ENCODE data around the gene YKT6. TPM values are rescaled to one million over a fixed set of nuclear protein-coding genes. Genes with fewer than 3 reads are reported as not detected.

YKT6 gene
- polyA plus RNA-seq, 1 donor = 65.6 TPM

GRCh38 chr7:44184206-44184872 is 16.4 kb upstream of the YKT6 start:
- Histone ChIP-seq H3K9me3 (ENCODE audit: control insufficient read depth, low read depth, low read length) (no peaks in the 10 kb centered on the region), H3K36me3 (ENCODE audit: control insufficient read depth, insufficient read depth, low read length) (no peaks in the 10 kb centered on the region), H3K4me3 (ENCODE audit: low read length) (no peak overlapping the region), H3K27ac (ENCODE audit: low read length) (no peak overlapping the region), H3K27me3 (ENCODE audit: control insufficient read depth, insufficient read depth, low read length) (peaks cover 2% of the 10 kb centered on the region), H3K4me1 (ENCODE audit: control insufficient read depth, insufficient read depth, low read length) (no peaks in the 10 kb centered on the region)
- WGBS (ENCODE audit: insufficient coverage, low lambda C conversion rate) = 45% methylated on average over 2 of the region's 16 CpGs
- DNase-seq = no peak

DNA sequence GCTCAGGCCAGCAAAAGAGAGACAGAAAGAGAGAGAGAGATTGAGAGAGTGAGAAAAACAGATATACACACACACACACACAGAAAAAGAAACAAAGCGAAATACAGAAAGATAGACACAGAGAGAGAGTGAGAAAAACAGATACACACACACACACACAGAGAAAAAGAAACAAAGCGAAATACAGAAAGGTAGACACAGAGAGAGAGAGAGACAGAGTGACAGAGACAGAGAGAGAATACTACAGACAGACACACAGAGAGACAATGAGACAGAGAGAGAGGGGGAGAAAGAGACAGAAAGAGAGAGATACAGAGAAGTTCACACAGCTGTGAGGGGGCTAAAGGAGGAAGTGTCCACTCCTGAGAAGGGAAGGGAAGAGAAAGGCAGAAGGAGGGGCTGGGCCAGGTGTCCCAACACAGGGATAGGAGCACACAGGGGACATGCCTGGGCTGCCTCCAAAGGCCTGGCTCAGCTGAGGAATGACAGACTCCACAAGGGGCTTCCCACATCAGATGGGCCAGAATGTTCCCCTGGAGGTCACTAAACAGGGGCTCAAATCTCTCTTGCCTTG is 15.8 kb upstream of the YKT6 start:
- Histone ChIP-seq H3K27ac (ENCODE audit: low read length) (no peak overlapping the region), H3K4me1 (ENCODE audit: control insufficient read depth, insufficient read depth, low read length) (no peaks in the 10 kb centered on the region), H3K4me3 (ENCODE audit: low read length) (no peak overlapping the region), H3K36me3 (ENCODE audit: control insufficient read depth, insufficient read depth, low read length) (no peaks in the 10 kb centered on the region), H3K9me3 (ENCODE audit: control insufficient read depth, low read depth, low read length) (no peaks in the 10 kb centered on the region), H3K27me3 (ENCODE audit: control insufficient read depth, insufficient read depth, low read length) (peaks cover 2% of the 10 kb centered on the region)
- WGBS (ENCODE audit: insufficient coverage, low lambda C conversion rate) = 94% methylated on average over 2 of the region's 2 CpGs
- DNase-seq = no peak

GRCh38 chr7:44185729-44186128 is 15.0 kb upstream of the YKT6 start:
- Histone ChIP-seq H3K27me3 (ENCODE audit: control insufficient read depth, insufficient read depth, low read length) (peaks cover 2% of the 10 kb centered on the region), H3K4me1 (ENCODE audit: control insufficient read depth, insufficient read depth, low read length) (no peaks in the 10 kb centered on the region), H3K4me3 (ENCODE audit: low read length) (no peak overlapping the region), H3K9me3 (ENCODE audit: control insufficient read depth, low read depth, low read length) (no peaks in the 10 kb centered on the region), H3K36me3 (ENCODE audit: control insufficient read depth, insufficient read depth, low read length) (no peaks in the 10 kb centered on the region), H3K27ac (ENCODE audit: low read length) (no peak overlapping the region)
- WGBS (ENCODE audit: insufficient coverage, low lambda C conversion rate) = no CpG with 5 or more reads among the region's 5 CpGs
- DNase-seq = no peak

GRCh38 chr7:44186736-44187135 is 14.0 kb upstream of the YKT6 start:
- no peaks in the 10 kb centered on the region for H3K9me3 ChIP-seq (ENCODE audit: control insufficient read depth, low read depth, low read length)
- H3K4me1 ChIP-seq (ENCODE audit: control insufficient read depth, insufficient read depth, low read length) = no peaks in the 10 kb centered on the region
- no CpG with 5 or more reads among the region's 5 CpGs for WGBS (ENCODE audit: insufficient coverage, low lambda C conversion rate)
- no peak overlapping the region for H3K27ac ChIP-seq (ENCODE audit: low read length)
- no peak for DNase-seq
- H3K36me3 ChIP-seq (ENCODE audit: control insufficient read depth, insufficient read depth, low read length) = no peaks in the 10 kb centered on the region
- H3K4me3 ChIP-seq (ENCODE audit: low read length) = no peak overlapping the region
- H3K27me3 ChIP-seq (ENCODE audit: control insufficient read depth, insufficient read depth, low read length) = peaks cover 3% of the 10 kb centered on the region

DNA sequence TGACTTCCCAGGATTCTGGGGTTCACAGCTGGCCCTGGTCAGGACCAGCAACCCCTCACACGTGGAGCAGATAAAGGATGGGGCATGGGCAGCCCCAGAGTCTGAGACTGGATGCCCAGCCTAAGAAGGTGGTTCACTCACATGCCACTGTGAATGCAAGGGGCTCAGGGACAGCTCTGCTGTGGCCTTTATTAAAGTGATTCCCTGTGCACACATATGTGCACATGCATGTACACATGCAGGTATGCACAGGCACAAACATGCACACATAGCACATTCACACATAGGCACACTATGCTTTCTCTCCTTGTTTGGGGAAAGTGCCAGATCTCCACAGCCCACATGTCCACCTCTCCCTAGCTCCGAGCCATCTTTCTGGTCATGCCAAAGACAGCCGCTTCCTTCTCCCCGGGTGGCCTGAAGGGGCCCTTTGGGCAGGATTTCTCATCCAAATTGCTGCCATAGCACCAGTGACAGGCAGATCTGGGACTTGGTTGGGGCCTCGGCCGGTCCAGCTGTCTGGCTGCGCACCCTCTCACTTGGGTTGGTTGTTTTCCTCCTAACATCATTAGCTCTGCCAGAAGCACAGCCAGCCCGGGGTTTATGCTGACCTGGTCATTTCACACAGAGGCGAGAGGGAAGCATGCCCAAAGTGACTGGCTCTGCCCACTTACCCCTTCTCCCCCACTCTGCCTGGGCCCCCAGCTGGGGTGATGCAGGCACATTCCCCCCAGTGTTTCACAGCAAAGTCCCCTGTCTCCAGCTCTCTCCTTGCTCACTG is 13.0 kb upstream of the YKT6 start:
- no peak for DNase-seq
- WGBS (ENCODE audit: insufficient coverage, low lambda C conversion rate) = no CpG with 5 or more reads among the region's 9 CpGs
- no peak overlapping the region for H3K4me3 ChIP-seq (ENCODE audit: low read length)

GRCh38 chr7:44188480-44189225 is 12.1 kb upstream of the YKT6 start:
- DNase-seq = no peak
- 90% methylated on average over 2 of the region's 16 CpGs for WGBS (ENCODE audit: insufficient coverage, low lambda C conversion rate)
- Histone ChIP-seq H3K9me3 (ENCODE audit: control insufficient read depth, low read depth, low read length) (no peaks in the 10 kb centered on the region), H3K4me1 (ENCODE audit: control insufficient read depth, insufficient read depth, low read length) (no peaks in the 10 kb centered on the region), H3K4me3 (ENCODE audit: low read length) (no peak overlapping the region), H3K27me3 (ENCODE audit: control insufficient read depth, insufficient read depth, low read length) (peaks cover 10% of the 10 kb centered on the region), H3K27ac (ENCODE audit: low read length) (no peak overlapping the region), H3K36me3 (ENCODE audit: control insufficient read depth, insufficient read depth, low read length) (no peaks in the 10 kb centered on the region)

More for the DNA sequence above, 13.0 kb upstream of the YKT6 start:
- H3K4me1 ChIP-seq (ENCODE audit: control insufficient read depth, insufficient read depth, low read length) = no peaks in the 10 kb centered on the region
- peaks cover 10% of the 10 kb centered on the region for H3K27me3 ChIP-seq (ENCODE audit: control insufficient read depth, insufficient read depth, low read length)
- H3K27ac ChIP-seq (ENCODE audit: low read length) = no peak overlapping the region
- no peaks in the 10 kb centered on the region for H3K9me3 ChIP-seq (ENCODE audit: control insufficient read depth, low read depth, low read length)
- H3K36me3 ChIP-seq (ENCODE audit: control insufficient read depth, insufficient read depth, low read length) = no peaks in the 10 kb centered on the region

GRCh38 chr7:44189286-44189992 is 11.3 kb upstream of the YKT6 start, which contains the start of gene GCK:
Gene GCK, minus strand, starts transcription at chr7:44189439. Its CDS starts 486 bp downstream, at chr7:44188953.
- Histone ChIP-seq H3K4me1 (ENCODE audit: control insufficient read depth, insufficient read depth, low read length) (no peaks in the 10 kb centered on the region), H3K27ac (ENCODE audit: low read length) (no peak within 1 kb of the TSS), H3K36me3 (ENCODE audit: control insufficient read depth, insufficient read depth, low read length) (no peaks in the 10 kb centered on the region), H3K9me3 (ENCODE audit: control insufficient read depth, low read depth, low read length) (no peaks in the 10 kb centered on the region), H3K4me3 (ENCODE audit: low read length) (no peak within 1 kb of the TSS), H3K27me3 (ENCODE audit: control insufficient read depth, insufficient read depth, low read length) (peaks cover 10% of the 10 kb centered on the region)
- no peak for DNase-seq
- WGBS (ENCODE audit: insufficient coverage, low lambda C conversion rate) = no CpG with 5 or more reads among the region's 11 CpGs

DNA sequence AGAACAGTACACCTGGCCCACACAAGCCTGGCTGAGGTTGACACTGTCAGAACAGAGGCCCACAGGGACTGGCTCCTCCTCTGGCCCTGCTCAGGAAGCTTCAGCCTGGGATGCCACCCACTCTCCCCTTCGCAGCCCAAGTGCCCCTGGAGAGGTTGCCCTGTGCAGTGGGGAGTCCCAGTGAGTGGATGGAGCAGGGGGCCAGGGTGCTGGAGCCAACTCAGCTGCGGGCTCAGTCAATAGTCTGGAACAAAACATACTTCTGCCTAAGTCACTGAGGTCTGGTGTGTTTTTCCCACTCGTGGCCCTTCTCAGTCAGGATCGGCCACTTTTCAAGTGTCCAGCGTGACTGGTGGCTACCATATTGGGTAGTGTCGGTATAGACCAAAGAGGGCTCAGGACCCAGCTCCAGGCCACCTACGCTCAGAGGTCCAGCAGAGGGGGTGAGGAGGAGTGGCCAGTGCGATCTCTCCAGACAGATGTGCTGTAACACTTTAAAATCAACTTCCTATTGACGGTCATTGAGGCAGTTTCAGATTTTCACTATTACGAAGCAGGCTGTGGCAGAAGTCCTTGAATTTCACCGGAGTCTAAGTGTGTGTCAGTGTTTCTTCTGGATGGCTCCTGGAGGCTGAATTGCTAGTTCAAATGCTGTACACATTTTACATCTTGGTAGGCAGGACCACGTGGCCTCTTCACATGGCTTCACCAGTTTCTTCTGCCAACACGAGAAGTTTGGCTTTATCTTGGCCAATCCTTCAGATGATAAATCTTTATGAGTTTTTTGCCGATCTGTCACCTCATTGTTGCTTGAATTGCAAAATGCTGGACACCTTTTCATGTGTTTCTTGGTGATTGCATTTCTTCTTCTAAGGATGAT is 10.5 kb upstream of the YKT6 start:
- Histone ChIP-seq H3K27me3 (ENCODE audit: control insufficient read depth, insufficient read depth, low read length) (peaks cover 10% of the 10 kb centered on the region), H3K36me3 (ENCODE audit: control insufficient read depth, insufficient read depth, low read length) (no peaks in the 10 kb centered on the region), H3K4me1 (ENCODE audit: control insufficient read depth, insufficient read depth, low read length) (no peaks in the 10 kb centered on the region), H3K27ac (ENCODE audit: low read length) (no peak overlapping the region), H3K9me3 (ENCODE audit: control insufficient read depth, low read depth, low read length) (no peaks in the 10 kb centered on the region), H3K4me3 (ENCODE audit: low read length) (no peak overlapping the region)
- WGBS (ENCODE audit: insufficient coverage, low lambda C conversion rate) = 100% methylated on average over 2 of the region's 14 CpGs
- no peak for DNase-seq

GRCh38 chr7:44191171-44191570 is 9.6 kb upstream of the YKT6 start:
- WGBS (ENCODE audit: insufficient coverage, low lambda C conversion rate) = no CpG with 5 or more reads among the region's 5 CpGs
- Histone ChIP-seq H3K9me3 (ENCODE audit: control insufficient read depth, low read depth, low read length) (no peaks in the 10 kb centered on the region), H3K36me3 (ENCODE audit: control insufficient read depth, insufficient read depth, low read length) (no peaks in the 10 kb centered on the region), H3K4me3 (ENCODE audit: low read length) (no peak overlapping the region), H3K4me1 (ENCODE audit: control insufficient read depth, insufficient read depth, low read length) (no peaks in the 10 kb centered on the region), H3K27ac (ENCODE audit: low read length) (no peak overlapping the region), H3K27me3 (ENCODE audit: control insufficient read depth, insufficient read depth, low read length) (peaks cover 10% of the 10 kb centered on the region)
- no peak for DNase-seq

All from large intestine (tissue), 3 donors.